Trophoblast cell (in vitro differentiated cells and primary cell): ENCODE data around the gene PDGFD.

Experiments used
- DNase-seq, 2 donors: peaks; one replicate each; pipeline ENCODE4 v3.0.0-alpha.2; 2016
- H2AFZ ChIP-seq: 2 replicates; pipeline ENCODE4 v1.6.1; 2013; ENCODE audit warnings: low read length, moderate library complexity, mild to moderate bottlenecking; ENCODE audit not compliant: insufficient read depth, poor library complexity
- H2AK5ac ChIP-seq: 2 replicates; pipeline ENCODE4 v1.6.1; 2013; ENCODE audit warnings: mild to moderate bottlenecking, low read length
- H2BK120ac ChIP-seq: 2 replicates; pipeline ENCODE4 v1.6.1; 2013; ENCODE audit warnings: low read length, mild to moderate bottlenecking, moderate library complexity; ENCODE audit not compliant: insufficient read depth, poor library complexity
- H2BK12ac ChIP-seq: 2 replicates; pipeline ENCODE4 v1.6.1; 2013; ENCODE audit warnings: mild to moderate bottlenecking, low read length, moderate library complexity
- H2BK5ac ChIP-seq: 2 replicates; pipeline ENCODE4 v1.6.1; 2013; ENCODE audit warnings: low read length, low read depth, moderate library complexity, mild to moderate bottlenecking; ENCODE audit not compliant: poor library complexity
- H3K14ac ChIP-seq: 2 replicates; pipeline ENCODE4 v1.6.1; 2013; ENCODE audit warnings: mild to moderate bottlenecking, low read length
- H3K18ac ChIP-seq: 2 replicates; pipeline ENCODE4 v1.6.1; 2013; ENCODE audit warnings: mild to moderate bottlenecking, low read length
- H3K23ac ChIP-seq: 2 replicates; pipeline ENCODE4 v1.6.1; 2013; ENCODE audit warnings: low read length
- H3K27ac ChIP-seq: 2 replicates; pipeline ENCODE4 v1.5.1; 2013; ENCODE audit warnings: low read depth, mild to moderate bottlenecking, inconsistent platforms, low read length, moderate library complexity
- H3K27me3 ChIP-seq: 2 replicates; pipeline ENCODE4 v1.6.1; 2013; ENCODE audit warnings: inconsistent platforms, mild to moderate bottlenecking, low read length, moderate library complexity; ENCODE audit not compliant: insufficient read depth
- H3K36me3 ChIP-seq, 2 experiments: 1 replicate in 1 of 2; 2 replicates in 1 of 2; pipeline ENCODE4 v1.6.1; 2013; ENCODE audit warnings: low read length in 2 of 2, mild to moderate bottlenecking in 2 of 2, moderate library complexity in 1 of 2; ENCODE audit not compliant: insufficient read depth in 2 of 2, control insufficient read depth in 1 of 2
- H3K4ac ChIP-seq: 2 replicates; pipeline ENCODE4 v1.6.1; 2013; ENCODE audit warnings: low read depth, mild to moderate bottlenecking, low read length, moderate library complexity
- H3K4me1 ChIP-seq, 2 experiments: 1 replicate in 1 of 2; 2 replicates in 1 of 2; pipeline ENCODE4 v1.6.1; 2013; ENCODE audit warnings: low read length in 2 of 2, mild to moderate bottlenecking in 2 of 2, moderate library complexity in 1 of 2; ENCODE audit not compliant: insufficient read depth in 2 of 2, control insufficient read depth in 1 of 2
- H3K4me2 ChIP-seq: 2 replicates; pipeline ENCODE4 v1.6.1; 2013; ENCODE audit warnings: inconsistent platforms, mild to moderate bottlenecking, low read length, moderate library complexity
- H3K4me3 ChIP-seq: 2 replicates; pipeline ENCODE4 v1.5.1; 2013; ENCODE audit warnings: mild to moderate bottlenecking, low read depth, low read length, inconsistent platforms
- H3K79me1 ChIP-seq: one replicate; pipeline ENCODE4 v1.6.1; 2013; ENCODE audit warnings: low read length
- H3K79me2 ChIP-seq: 2 replicates; pipeline ENCODE4 v1.6.1; 2013; ENCODE audit warnings: low read length, mild to moderate bottlenecking; ENCODE audit not compliant: control insufficient read depth, insufficient read depth, poor library complexity
- H3K9ac ChIP-seq: 2 replicates; pipeline ENCODE4 v1.6.1; 2013; ENCODE audit warnings: mild to moderate bottlenecking, low read length
- H3K9me3 ChIP-seq: 2 replicates; pipeline ENCODE4 v1.6.1; 2013; ENCODE audit warnings: low read depth, mild to moderate bottlenecking, control low read depth, inconsistent platforms, low read length; ENCODE audit not compliant: insufficient read depth
- H4K12ac ChIP-seq: 2 replicates; pipeline ENCODE4 v1.6.1; 2013; ENCODE audit warnings: low read depth, mild to moderate bottlenecking, low read length, moderate library complexity
- H4K8ac ChIP-seq: 2 replicates; pipeline ENCODE4 v1.6.1; 2013; ENCODE audit warnings: low read depth, mild to moderate bottlenecking, low read length, moderate library complexity
- H4K91ac ChIP-seq: one replicate; pipeline ENCODE4 v1.6.1; 2013; ENCODE audit warnings: low read depth, mild to moderate bottlenecking, low read length, moderate library complexity
- WGBS: extraction: QIAGEN DNeasy Blood & Tissue Kit; methylation state at CpG from one replicate; pipeline ENCODE4 v1.1.7; 2013; ENCODE audit warnings: missing lambda C conversion rate; ENCODE audit not compliant: insufficient read length, insufficient coverage; ENCODE audit errors: extremely low coverage; 5-methylcytosine and 5-hydroxymethylcytosine counted together

The PDGFD gene

DNA sequence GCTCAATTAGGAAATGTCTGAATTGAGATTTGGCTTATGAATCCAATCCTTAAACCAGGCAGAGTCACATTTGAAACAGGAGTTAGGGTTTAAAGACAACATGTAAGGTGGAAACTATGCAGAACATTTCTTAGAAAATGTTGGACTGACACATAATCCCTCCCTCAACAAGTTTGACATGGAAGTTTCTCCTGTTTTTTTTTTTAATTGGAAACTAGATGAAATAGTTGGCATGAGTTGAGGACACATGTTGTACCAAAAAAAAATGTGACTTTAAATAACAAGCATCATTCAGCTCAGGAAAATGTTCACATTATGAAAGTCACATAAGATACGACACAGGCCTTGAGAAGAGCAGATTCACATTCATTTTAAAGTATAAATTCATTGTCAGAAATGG is 282.4 kb downstream of the PDGFD start:
- Histone ChIP-seq H3K27ac (no peak overlapping the region), H3K27me3 (no peaks in the 10 kb centered on the region), H3K4me1 (no peaks in the 10 kb centered on the region), H3K4me2 (no peak overlapping the region), H3K79me1 (no peaks in the 10 kb centered on the region), H4K91ac (no peak overlapping the region), H3K4me3 (no peak overlapping the region), H4K8ac (no peak overlapping the region), H2BK5ac (no peak overlapping the region), H2AK5ac (no peak overlapping the region), H3K9me3 (no peaks in the 10 kb centered on the region), H3K79me2 (no peaks in the 10 kb centered on the region), H3K4ac (no peak overlapping the region), H3K36me3 (no peaks in the 10 kb centered on the region), H2BK12ac (no peak overlapping the region), H4K12ac (no peak overlapping the region), H3K9ac (no peak overlapping the region), H2BK120ac (no peak overlapping the region), H3K14ac (no peak overlapping the region), H3K23ac (no peak overlapping the region), H3K18ac (no peak overlapping the region), H2AFZ (no peak overlapping the region)
- DNase-seq = no peak
- WGBS = no CpG with 5 or more reads among the region's 1 CpG

GRCh38 chr11:103880968-103881367 is 283.0 kb downstream of the PDGFD start:
- Histone ChIP-seq H3K79me1 (no peaks in the 10 kb centered on the region), H2BK5ac (no peak overlapping the region), H3K18ac (no peak overlapping the region), H3K14ac (no peak overlapping the region), H3K36me3 (no peaks in the 10 kb centered on the region), H3K4me1 (no peaks in the 10 kb centered on the region), H3K27me3 (no peaks in the 10 kb centered on the region), H3K23ac (no peak overlapping the region), H3K4ac (no peak overlapping the region), H3K4me2 (no peak overlapping the region), H3K9me3 (no peaks in the 10 kb centered on the region), H4K91ac (no peak overlapping the region), H4K8ac (no peak overlapping the region), H3K27ac (no peak overlapping the region), H3K79me2 (no peaks in the 10 kb centered on the region), H4K12ac (no peak overlapping the region), H2AFZ (no peak overlapping the region), H3K4me3 (no peak overlapping the region), H2BK120ac (no peak overlapping the region), H2AK5ac (no peak overlapping the region), H2BK12ac (no peak overlapping the region), H3K9ac (no peak overlapping the region)
- DNase-seq = no peak
- WGBS = no CpG with 5 or more reads among the region's 4 CpGs

- H2BK5ac ChIP-seq = no peak overlapping the region
- no peak overlapping the region for H2BK120ac ChIP-seq
- no peak overlapping the region for H2BK12ac ChIP-seq
- no peaks in the 10 kb centered on the region for H3K9me3 ChIP-seq
- H4K8ac ChIP-seq = no peak overlapping the region
- H4K91ac ChIP-seq = no peak overlapping the region
- no peak overlapping the region for H3K14ac ChIP-seq
- H4K12ac ChIP-seq = no peak overlapping the region
- no peaks in the 10 kb centered on the region for H3K4me1 ChIP-seq
- no peaks in the 10 kb centered on the region for H3K79me2 ChIP-seq
- no peak overlapping the region for H3K4me2 ChIP-seq
- DNase-seq = no peak
- no peak overlapping the region for H3K23ac ChIP-seq
- H3K36me3 ChIP-seq = no peaks in the 10 kb centered on the region
- no peak overlapping the region for H3K9ac ChIP-seq
- no peaks in the 10 kb centered on the region for H3K27me3 ChIP-seq
- no peak overlapping the region for H2AK5ac ChIP-seq
- no peaks in the 10 kb centered on the region for H3K79me1 ChIP-seq
- H3K18ac ChIP-seq = no peak overlapping the region
- no peak overlapping the region for H2AFZ ChIP-seq
- no peak overlapping the region for H3K4me3 ChIP-seq
- H3K4ac ChIP-seq = no peak overlapping the region
- H3K27ac ChIP-seq = no peak overlapping the region
These were observed 285.3 kb downstream of the PDGFD start for GRCh38 chr11:103878646-103879045.

DNA sequence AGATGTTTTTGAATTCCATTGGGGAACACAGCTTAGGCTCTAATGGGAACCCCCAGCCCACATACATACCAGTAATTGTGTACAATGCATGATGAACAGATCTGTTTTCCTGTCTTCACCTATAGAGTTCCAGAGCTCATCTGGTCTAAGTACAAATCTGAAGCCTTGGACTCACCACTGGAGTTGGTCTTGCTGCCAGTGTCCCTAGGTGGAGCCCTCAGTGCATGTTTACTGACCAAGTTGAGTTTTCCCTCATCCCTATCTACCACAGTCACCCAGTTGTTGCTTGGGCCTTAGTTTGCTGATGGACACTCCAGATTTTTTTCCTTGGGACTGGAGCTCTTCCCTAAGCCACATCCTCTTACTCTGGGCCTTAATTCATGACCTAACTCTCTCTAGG is 286.7 kb downstream of the PDGFD start:
- H3K27ac ChIP-seq = no peak overlapping the region
- no peak overlapping the region for H3K4me2 ChIP-seq
- no peaks in the 10 kb centered on the region for H3K9me3 ChIP-seq
- no peak overlapping the region for H2AK5ac ChIP-seq
- H3K9ac ChIP-seq = no peak overlapping the region
- H3K79me1 ChIP-seq = no peaks in the 10 kb centered on the region
- no peak overlapping the region for H3K18ac ChIP-seq
- no peak overlapping the region for H2BK5ac ChIP-seq
- DNase-seq = no peak
- H4K8ac ChIP-seq = no peak overlapping the region
- no peak overlapping the region for H3K4ac ChIP-seq
- H4K91ac ChIP-seq = no peak overlapping the region
- H2BK120ac ChIP-seq = no peak overlapping the region
- H3K14ac ChIP-seq = no peak overlapping the region
- H2AFZ ChIP-seq = no peak overlapping the region
- no peak overlapping the region for H3K23ac ChIP-seq
- H3K4me1 ChIP-seq = no peaks in the 10 kb centered on the region
- no peak overlapping the region for H2BK12ac ChIP-seq
- no peaks in the 10 kb centered on the region for H3K79me2 ChIP-seq
- H4K12ac ChIP-seq = no peak overlapping the region
- no peak overlapping the region for H3K4me3 ChIP-seq
- H3K36me3 ChIP-seq = no peaks in the 10 kb centered on the region
- H3K27me3 ChIP-seq = no peaks in the 10 kb centered on the region
